HepG2 (cell line): ENCODE results near the gene EFNA3. TPM values are rescaled to one million over a fixed set of nuclear protein-coding genes. Genes with fewer than 3 reads are reported as not detected.

Source experiments
- BCL3 ChIP-seq: sonication (generic); formaldehyde crosslinking; IDR thresholded peaks from 2 replicates; pipeline ENCODE4 v1.5.1; 2020; ENCODE audit warnings: mild to moderate bottlenecking, missing genetic modification reagents, moderate library complexity
- BRF2 ChIP-seq: sonication (generic); formaldehyde crosslinking; IDR thresholded peaks from 2 replicates; pipeline ENCODE4 v1.8.1; 2022; ENCODE audit warnings: mild to moderate bottlenecking, missing genetic modification reagents
- DRAP1 ChIP-seq: IDR thresholded peaks from 2 replicates; pipeline ENCODE4 v1.6.1; 2016; ENCODE audit warnings: missing genetic modification reagents, missing compliant biosample characterization
- FOXM1 ChIP-seq: sonication (generic); formaldehyde crosslinking; IDR thresholded peaks from 2 replicates; pipeline ENCODE4 v1.5.0; 2020; ENCODE audit warnings: missing genetic modification reagents
- HMG20A ChIP-seq: IDR thresholded peaks from 2 replicates; pipeline ENCODE4 v1.6.1; 2016; ENCODE audit warnings: borderline replicate concordance
- KAT8 ChIP-seq: IDR thresholded peaks from 2 replicates; pipeline ENCODE4 v1.6.1; 2016; ENCODE audit warnings: missing genetic modification reagents, missing compliant biosample characterization
- KLF6 ChIP-seq: IDR thresholded peaks from 2 replicates; pipeline ENCODE4 v1.8.0; 2016; ENCODE audit warnings: missing biosample characterization, missing genetic modification reagents
- NCOA1 ChIP-seq: sonication (generic); formaldehyde crosslinking; IDR thresholded peaks from 2 replicates; pipeline ENCODE4 v1.9.0; 2021; ENCODE audit warnings: missing genetic modification reagents
- POLR2G ChIP-seq: fragments of 200-400 bp; formaldehyde crosslinking; IDR thresholded peaks from 2 replicates; pipeline ENCODE4 v1.6.1; 2018; ENCODE audit warnings: mild to moderate bottlenecking, low read depth, low read length, moderate library complexity
- SMAD3 ChIP-seq: sonication (generic); formaldehyde crosslinking; IDR thresholded peaks from 2 replicates; pipeline ENCODE4 v1.4.0; 2020; ENCODE audit warnings: missing genetic modification reagents
- SOX6 ChIP-seq, 2 experiments: fragments of 450-650 bp in 1 of 2; sonication (generic) in 1 of 2; formaldehyde crosslinking in 1 of 2; IDR thresholded peaks; 2 replicates each; pipeline versions ENCODE4 v1.4.0 to v1.6.1; 2017 to 2020; ENCODE audit warnings: antibody characterized with exemption in 1 of 2, mild to moderate bottlenecking in 1 of 2, missing genetic modification reagents in 1 of 2
- XRCC5 ChIP-seq: fragments of 200-400 bp; formaldehyde crosslinking; optimal IDR thresholded peaks from 2 replicates; pipeline ENCODE3; 2017; ENCODE audit warnings: mild to moderate bottlenecking, low read length
- ZBTB1 ChIP-seq: sonication (generic); formaldehyde crosslinking; IDR thresholded peaks from 2 replicates; pipeline ENCODE4 v1.4.0; 2020; ENCODE audit warnings: missing genetic modification reagents, borderline replicate concordance
- ZNF18 ChIP-seq: sonication (generic); formaldehyde crosslinking; IDR thresholded peaks from 2 replicates; pipeline ENCODE4 v1.8.0; 2022; ENCODE audit warnings: mild to moderate bottlenecking, missing genetic modification reagents; ENCODE audit not compliant: insufficient replicate concordance
- ZNF235 ChIP-seq: sonication (generic); formaldehyde crosslinking; IDR thresholded peaks from 2 replicates; pipeline ENCODE4 v1.8.1; 2023; ENCODE audit warnings: mild to moderate bottlenecking, missing genetic modification reagents, borderline replicate concordance
- ZNF350 ChIP-seq: sonication (generic); formaldehyde crosslinking; IDR thresholded peaks from 2 replicates; pipeline ENCODE4 v1.4.0; 2020; ENCODE audit warnings: mild to moderate bottlenecking, low read depth, missing genetic modification reagents, borderline replicate concordance
- ZNF577 ChIP-seq: sonication (generic); formaldehyde crosslinking; IDR thresholded peaks from 2 replicates; pipeline ENCODE4 v1.4.0; 2020; ENCODE audit warnings: mild to moderate bottlenecking, low read depth, missing genetic modification reagents, borderline replicate concordance
- ZNF768 ChIP-seq: sonication (generic); formaldehyde crosslinking; IDR thresholded peaks from 2 replicates; pipeline ENCODE4 v1.4.0; 2020; ENCODE audit warnings: missing genetic modification reagents
- ZNF788 ChIP-seq: sonication (generic); formaldehyde crosslinking; IDR thresholded peaks from 2 replicates; pipeline ENCODE4 v1.5.0; 2020; ENCODE audit warnings: mild to moderate bottlenecking, missing genetic modification reagents, borderline replicate concordance
- ZNF883 ChIP-seq: sonication (generic); formaldehyde crosslinking; IDR thresholded peaks from 2 replicates; pipeline ENCODE4 v1.5.1; 2020; ENCODE audit warnings: mild to moderate bottlenecking, missing genetic modification reagents; ENCODE audit errors: not compliant biosample characterization
- polyA plus RNA-seq, 8 experiments: library from polyadenylated mRNA; depleted of rRNA in 3 of 8; stranded (reverse) in 7 of 8; unstranded in 1 of 8; fragments of >200 nt; fragmentation: Illumina TruSeq in 4 of 8; extraction: Trizol in 4 of 8; gene quantifications; 2 replicates each; pipeline versions ENCODE4 v1.2.1 to v1.2.3, GENCODE V29; 2011 to 2016; ENCODE audit warnings: low read depth in 4 of 8, missing spikeins in 1 of 8, mixed read lengths in 1 of 8; ENCODE audit not compliant: insufficient read depth in 1 of 8
- total RNA-seq, 5 experiments: library from RNA; depleted of rRNA; stranded (reverse); fragments of >200 nt; fragmentation: Illumina TruSeq; extraction: Trizol; gene quantifications; 2 replicates each; pipeline ENCODE4 v1.2.3, GENCODE V29; 2016; ENCODE audit warnings: low read depth in 1 of 5
- TF ChIP-seq, protein P1 (sequence below): IDR thresholded peaks from 2 replicates; pipeline ENCODE4 v1.6.1; 2018; ENCODE audit warnings: missing genetic modification reagents
- TF ChIP-seq, protein P2 (sequence below): sonication (generic); formaldehyde crosslinking; IDR thresholded peaks from 2 replicates; pipeline ENCODE4 v1.4.0; 2020; ENCODE audit warnings: missing genetic modification reagents

EFNA3 gene
- total and polyA plus RNA-seq, 2 of the 13 experiments (the other 11 are each of a cell fraction or from before 2014, with no cell fraction given): 1.0 to 5.7 TPM

GRCh38 chr1:155125946-155126555 lies 47.4 kb downstream of the EFNA3 start (continued):
- TF ChIP-seq BRF2 (peak; percentile 65; the same call in 1 of the 2 replicates), ZNF768 (CRISPR knock-in tag) (peak; percentile 42; the same call in 1 of the 2 replicates), SMAD3 (CRISPR knock-in tag) (peak; percentile 98), SOX6 (IDR thresholded peaks at IDR 0.05) (no peak), SOX6 (CRISPR knock-in tag; IDR thresholded peaks at IDR 0.05) (peak; percentile 95), BCL3 (CRISPR knock-in tag) (peak; percentile 93), FOXM1 (CRISPR knock-in tag) (no peak), HMG20A (CRISPR knock-in tag) (peak; percentile 90), ZNF350 (peak; percentile 86), KAT8 (CRISPR knock-in tag) (peak; percentile 89), ZNF18 (CRISPR knock-in tag) (peak; percentile 80), DRAP1 (peak; percentile 70), ZBTB1 (CRISPR knock-in tag) (peak; percentile 99), XRCC5 (peak; percentile 56), NCOA1 (CRISPR knock-in tag) (peak; percentile 95), POLR2G (peak; percentile 6), ZNF788 (CRISPR knock-in tag) (peak; percentile 98), KLF6 (CRISPR knock-in tag) (peak; percentile 70), ZNF235 (peak; percentile 14; the same call in 1 of the 2 replicates), ZNF577 (CRISPR knock-in tag) (no peak), ZNF883 (CRISPR knock-in tag) (peak; percentile 97)
- TF ChIP-seq, protein P1, sequence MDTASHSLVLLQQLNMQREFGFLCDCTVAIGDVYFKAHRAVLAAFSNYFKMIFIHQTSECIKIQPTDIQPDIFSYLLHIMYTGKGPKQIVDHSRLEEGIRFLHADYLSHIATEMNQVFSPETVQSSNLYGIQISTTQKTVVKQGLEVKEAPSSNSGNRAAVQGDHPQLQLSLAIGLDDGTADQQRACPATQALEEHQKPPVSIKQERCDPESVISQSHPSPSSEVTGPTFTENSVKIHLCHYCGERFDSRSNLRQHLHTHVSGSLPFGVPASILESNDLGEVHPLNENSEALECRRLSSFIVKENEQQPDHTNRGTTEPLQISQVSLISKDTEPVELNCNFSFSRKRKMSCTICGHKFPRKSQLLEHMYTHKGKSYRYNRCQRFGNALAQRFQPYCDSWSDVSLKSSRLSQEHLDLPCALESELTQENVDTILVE (CRISPR knock-in tag): peak; percentile 93
- TF ChIP-seq, protein P2, sequence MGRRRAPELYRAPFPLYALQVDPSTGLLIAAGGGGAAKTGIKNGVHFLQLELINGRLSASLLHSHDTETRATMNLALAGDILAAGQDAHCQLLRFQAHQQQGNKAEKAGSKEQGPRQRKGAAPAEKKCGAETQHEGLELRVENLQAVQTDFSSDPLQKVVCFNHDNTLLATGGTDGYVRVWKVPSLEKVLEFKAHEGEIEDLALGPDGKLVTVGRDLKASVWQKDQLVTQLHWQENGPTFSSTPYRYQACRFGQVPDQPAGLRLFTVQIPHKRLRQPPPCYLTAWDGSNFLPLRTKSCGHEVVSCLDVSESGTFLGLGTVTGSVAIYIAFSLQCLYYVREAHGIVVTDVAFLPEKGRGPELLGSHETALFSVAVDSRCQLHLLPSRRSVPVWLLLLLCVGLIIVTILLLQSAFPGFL (CRISPR knock-in tag): no peak; the same call in 1 of the 2 replicates
